ENCODE data around the gene ZBTB32.
"Not testable (repeated sequence)": the region's sequence is repeated elsewhere in the genome, so short reads cannot be mapped to it uniquely, and the experiment has no call there.

ZBTB32 gene, protein sequence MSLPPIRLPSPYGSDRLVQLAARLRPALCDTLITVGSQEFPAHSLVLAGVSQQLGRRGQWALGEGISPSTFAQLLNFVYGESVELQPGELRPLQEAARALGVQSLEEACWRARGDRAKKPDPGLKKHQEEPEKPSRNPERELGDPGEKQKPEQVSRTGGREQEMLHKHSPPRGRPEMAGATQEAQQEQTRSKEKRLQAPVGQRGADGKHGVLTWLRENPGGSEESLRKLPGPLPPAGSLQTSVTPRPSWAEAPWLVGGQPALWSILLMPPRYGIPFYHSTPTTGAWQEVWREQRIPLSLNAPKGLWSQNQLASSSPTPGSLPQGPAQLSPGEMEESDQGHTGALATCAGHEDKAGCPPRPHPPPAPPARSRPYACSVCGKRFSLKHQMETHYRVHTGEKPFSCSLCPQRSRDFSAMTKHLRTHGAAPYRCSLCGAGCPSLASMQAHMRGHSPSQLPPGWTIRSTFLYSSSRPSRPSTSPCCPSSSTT

GRCh38 chr19:35704218-35704617 is at the start of gene ZBTB32:
ZBTB32 (plus strand) TSS chr19:35704558; CDS start chr19:35714627, 10,069 bp downstream.
- no peak for DNase-seq

GRCh38 chr19:35654828-35655227 is 49.5 kb upstream of the ZBTB32 start:
- not testable (repeated sequence) for DNase-seq

GRCh38 chr19:35655600-35655999 is 48.8 kb upstream of the ZBTB32 start:
- DNase-seq, result no peak

DNA sequence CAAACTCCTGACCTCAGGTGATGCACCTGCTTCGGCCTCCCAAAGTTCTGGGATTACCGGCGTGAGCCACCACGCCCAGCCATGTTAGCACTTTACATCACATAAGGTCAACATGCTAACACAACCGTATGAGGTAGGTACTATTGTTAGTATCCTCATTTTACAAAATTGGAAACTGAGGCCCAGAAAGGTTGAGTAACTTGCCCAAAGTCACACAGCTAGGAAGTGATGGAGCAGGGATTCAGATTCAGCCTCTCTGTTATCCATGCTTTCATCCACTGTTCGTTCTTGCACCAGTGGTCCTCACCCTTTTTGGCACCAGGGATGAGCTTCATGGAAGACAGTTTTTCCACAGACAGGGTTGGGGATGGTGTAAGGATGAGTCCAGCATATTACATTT is 47.7 kb upstream of the ZBTB32 start:
- no peak for DNase-seq

GRCh38 chr19:35657904-35658700 is 46.3 kb upstream of the ZBTB32 start:
- no peak for DNase-seq

- DNase-seq, result no peak
Observed at GRCh38 chr19:35661995-35662340, 42.4 kb upstream of the ZBTB32 start.

GRCh38 chr19:35663981-35664380 is 40.4 kb upstream of the ZBTB32 start:
- DNase-seq, result no peak

- no peak for DNase-seq
Observed at GRCh38 chr19:35665157-35665556, 39.2 kb upstream of the ZBTB32 start.

DNA sequence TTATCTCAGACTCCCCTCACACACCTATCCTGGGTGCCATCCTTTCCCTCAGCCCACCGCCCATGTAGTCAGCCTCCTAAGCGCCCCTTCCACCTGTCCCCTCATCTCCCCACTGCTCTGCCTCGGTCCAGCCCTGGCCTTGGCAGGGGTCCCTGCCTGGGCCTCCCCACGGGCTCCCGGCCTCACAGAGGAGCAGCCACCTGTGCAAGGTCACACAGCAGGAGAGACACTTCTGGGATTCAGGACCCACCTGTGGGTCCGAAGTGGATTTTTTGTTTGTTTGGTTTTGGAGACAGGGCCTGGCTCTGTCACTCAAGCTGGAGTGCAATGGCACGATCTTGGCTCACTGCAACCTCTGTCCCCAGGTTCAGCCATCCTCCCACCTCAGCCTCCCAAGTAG is 38.8 kb upstream of the ZBTB32 start:
- no peak for DNase-seq

GRCh38 chr19:35666251-35666913 is 38.0 kb upstream of the ZBTB32 start, which contains the start of gene UPK1A:
UPK1A (plus strand) TSS chr19:35666517; CDS start chr19:35666813, 296 bp downstream.
- DNase-seq, result no peak

GRCh38 chr19:35669566-35669965 is 34.8 kb upstream of the ZBTB32 start:
- no peak for DNase-seq

- no peak for DNase-seq
Observed at GRCh38 chr19:35669974-35670373, 34.4 kb upstream of the ZBTB32 start.

- DNase-seq, result no peak
Observed at GRCh38 chr19:35670686-35671085, 33.7 kb upstream of the ZBTB32 start.

DNA sequence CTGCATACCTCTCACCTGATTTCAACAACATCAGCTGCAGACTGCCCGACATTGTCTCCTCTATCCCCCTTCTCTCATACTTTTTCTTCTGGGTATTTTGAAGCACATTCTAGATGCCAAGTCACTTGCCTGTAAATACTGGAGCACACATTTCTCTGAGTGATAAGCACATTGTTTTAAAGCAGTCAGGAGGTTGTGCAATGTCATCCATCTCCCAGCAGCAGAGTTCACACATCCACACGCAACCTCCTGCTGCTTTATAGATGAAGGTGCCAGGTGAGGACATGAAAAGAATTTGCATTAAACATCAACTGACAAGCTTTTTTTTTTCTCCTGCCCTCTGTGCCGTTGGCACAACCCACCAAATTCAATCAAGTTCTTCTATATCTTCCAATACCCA is 32.5 kb upstream of the ZBTB32 start:
- DNase-seq, result no peak

DNA sequence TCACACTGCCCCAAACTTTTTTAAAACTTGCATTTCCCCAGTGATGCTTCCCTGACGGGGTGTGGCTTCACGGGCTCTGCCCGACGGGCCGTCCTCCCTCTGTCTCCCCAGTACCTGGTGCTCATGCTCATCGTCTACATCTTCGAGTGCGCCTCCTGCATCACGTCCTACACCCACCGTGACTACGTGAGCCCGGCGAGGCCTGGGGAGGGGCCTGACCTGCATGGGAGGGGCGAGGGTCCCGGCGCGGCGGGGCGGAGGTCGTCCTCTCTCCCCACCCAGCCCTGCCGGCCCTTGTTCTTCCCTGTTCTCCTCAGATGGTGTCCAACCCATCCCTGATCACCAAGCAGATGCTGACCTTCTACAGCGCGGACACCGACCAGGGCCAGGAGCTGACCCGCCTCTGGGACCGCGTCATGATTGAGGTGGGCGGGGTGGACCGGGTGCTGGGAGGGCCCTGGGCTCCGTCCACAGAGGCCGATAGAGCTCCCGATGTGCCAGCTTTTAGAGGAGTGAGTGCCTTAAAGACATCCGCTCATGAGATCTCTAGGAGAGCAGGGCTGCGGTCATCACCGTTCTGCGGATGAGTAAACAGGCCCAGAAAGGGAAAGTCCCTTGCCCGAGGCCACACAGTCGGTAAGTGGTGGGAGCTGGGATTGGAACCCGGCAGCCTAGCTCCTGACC is 31.1 kb upstream of the ZBTB32 start:
- DNase-seq, result no peak

- no peak for DNase-seq
Observed at GRCh38 chr19:35675589-35676140, 28.7 kb upstream of the ZBTB32 start.

- DNase-seq, result no peak
Observed at GRCh38 chr19:35689836-35690235, 14.5 kb upstream of the ZBTB32 start.

GRCh38 chr19:35691106-35691505 is 13.3 kb upstream of the ZBTB32 start:
- DNase-seq, result not testable (repeated sequence)

- DNase-seq, result no peak
Observed at GRCh38 chr19:35692010-35692409, 12.3 kb upstream of the ZBTB32 start.

- no peak for DNase-seq
Observed at GRCh38 chr19:35693422-35693821, 10.9 kb upstream of the ZBTB32 start.

DNA sequence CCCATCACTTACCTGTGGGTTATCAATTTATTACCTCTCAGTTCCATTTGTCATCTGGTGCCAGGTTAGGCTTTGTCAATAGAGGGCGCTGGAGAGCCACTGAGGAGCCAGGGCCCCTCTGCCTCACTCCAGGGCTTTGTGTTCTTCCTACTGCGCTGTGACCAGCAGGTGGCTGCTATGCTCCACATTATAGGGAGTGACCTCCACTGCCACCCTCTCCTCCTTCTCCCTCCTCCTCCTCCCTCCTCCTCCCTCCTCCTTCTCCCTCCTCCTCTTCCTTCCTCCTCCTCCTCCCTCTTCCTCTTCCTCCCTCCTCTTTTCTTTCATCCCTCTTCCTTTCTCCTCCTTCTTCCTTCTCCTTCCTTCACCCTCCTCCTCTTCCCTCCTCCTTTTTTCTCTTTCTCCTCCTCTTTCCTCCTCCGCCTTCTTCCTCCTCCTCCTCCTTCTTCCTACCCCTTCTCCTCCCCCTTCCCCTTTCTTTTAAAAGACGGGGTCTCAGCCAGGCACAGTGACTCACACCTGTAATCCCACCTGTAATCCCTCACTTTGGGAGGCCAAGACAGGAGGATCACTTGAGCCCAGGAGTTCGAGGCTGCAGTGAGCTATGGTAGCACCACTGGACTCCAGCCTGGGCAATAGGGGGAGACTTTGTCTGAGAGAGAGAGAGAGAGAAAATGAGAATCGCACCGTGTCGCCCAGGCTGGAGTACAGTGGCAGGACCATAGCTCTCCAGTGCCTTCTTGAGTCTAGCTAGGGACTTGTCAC is 10.3 kb upstream of the ZBTB32 start:
- no peak for DNase-seq
